GM19468 (cell line): Measurements from ENCODE around the gene ZNF445.
"Not testable (repeated sequence)": the region's sequence is repeated elsewhere in the genome, so short reads cannot be mapped to it uniquely, and the experiment has no call there.

ENCODE experiments used
- ATAC-seq: cut with Tn5 transposase; IDR thresholded peaks from one replicate; pipeline ENCODE4 v1.9.1; 2021; ENCODE audit warnings: mild to moderate bottlenecking, moderate library complexity, moderate number of reproducible peaks; ENCODE audit not compliant: unreplicated experiment; ENCODE audit errors: extremely low read depth

Gene ZNF445

DNA sequence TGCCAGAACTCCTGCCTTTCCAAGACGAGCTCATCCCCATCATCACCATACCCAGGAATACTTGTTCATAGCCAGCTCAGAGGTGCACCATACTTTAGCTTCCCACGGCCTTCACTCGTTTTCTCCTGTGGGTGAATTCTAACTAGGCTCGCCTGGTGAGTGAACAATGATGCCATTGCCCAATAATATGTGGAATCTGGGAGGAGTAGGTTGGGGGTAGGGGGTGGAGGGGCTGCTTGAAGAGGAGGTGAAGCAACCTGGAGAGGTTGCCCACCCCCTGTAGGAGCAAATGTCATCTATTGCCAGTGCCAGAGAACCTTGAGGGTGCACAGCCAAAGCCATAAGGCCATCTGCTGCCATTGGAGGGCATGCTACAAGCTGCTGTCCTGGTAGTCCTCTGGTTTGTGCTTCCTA is 592 bp upstream of the ZNF445 start:
- ATAC-seq = no peak

DNA sequence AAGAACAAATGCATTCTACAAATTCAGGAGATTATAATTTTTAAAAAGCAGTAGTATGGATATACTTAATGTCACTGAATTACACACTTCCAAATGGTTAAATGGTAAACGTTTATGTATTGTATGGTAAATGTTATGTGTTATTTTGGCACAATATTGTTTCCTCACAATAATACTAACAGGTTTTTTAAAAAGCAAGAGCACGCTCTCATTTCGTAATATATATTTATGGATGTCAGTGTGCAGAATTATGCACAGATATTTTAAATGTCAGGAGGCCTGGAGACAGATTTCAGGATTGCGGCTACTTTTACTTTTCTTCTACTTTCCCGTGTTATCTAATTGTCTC is 533 bp downstream of the ZNF445 start:
- ATAC-seq = no peak

DNA sequence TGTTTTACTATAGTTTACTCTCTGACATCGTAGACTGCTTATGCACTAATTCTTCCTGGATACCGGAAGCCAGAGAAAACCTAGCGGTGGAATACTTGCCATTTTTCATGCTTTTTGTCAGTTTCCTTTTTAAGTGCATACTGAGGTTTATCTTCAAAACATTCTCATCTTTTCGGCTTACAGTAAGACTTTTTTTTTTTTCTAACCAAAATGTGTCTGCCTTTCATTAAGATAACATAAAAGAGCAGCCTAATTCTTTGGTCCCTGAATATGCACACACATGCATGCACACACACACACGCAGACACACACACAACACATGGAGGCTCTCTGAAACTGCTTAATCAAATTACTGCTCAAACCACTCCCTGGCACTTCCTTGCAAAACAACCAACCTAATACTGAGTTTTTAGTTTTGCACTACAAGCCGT is 1.3 kb downstream of the ZNF445 start:
- no peak for ATAC-seq

DNA sequence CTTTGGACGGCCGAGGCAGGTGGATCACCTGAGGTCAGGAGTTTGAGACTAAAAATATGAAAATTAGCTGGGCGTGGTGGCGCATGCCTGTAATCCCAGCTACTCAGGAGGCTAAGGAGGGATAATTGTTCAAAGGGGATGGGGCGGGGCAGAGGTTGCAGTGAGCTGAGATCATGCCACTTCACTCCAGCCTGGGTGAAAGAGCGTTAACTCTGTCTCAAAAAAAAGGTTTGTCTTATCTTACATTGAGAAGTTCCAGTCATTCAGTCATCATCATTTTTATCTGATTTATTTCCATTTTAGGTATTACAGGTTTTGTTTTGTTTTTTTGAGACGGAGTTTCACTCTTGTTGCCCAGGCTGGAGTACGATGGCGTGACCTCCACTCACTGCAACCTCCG is 2.6 kb downstream of the ZNF445 start:
- ATAC-seq = not testable (repeated sequence)

DNA sequence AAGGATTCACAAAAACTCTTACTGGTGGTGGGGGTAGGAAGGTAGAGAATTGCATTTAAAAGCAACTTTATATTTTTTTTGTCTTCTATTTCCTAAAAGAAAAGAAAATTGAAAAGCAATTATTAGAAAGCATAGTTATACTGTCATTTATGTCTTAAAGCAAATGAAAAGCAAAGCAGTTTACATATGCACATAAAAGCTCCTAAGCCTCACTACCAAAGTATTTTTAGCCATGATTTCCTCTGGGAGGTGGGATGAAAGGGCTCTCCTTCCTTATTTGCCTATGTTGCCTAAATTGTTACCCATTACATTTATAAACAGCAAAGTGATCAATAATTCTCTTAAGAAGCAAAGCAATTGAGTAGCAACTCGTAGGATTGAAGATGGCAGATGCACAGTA is 7.0 kb downstream of the ZNF445 start:
- ATAC-seq = no peak

DNA sequence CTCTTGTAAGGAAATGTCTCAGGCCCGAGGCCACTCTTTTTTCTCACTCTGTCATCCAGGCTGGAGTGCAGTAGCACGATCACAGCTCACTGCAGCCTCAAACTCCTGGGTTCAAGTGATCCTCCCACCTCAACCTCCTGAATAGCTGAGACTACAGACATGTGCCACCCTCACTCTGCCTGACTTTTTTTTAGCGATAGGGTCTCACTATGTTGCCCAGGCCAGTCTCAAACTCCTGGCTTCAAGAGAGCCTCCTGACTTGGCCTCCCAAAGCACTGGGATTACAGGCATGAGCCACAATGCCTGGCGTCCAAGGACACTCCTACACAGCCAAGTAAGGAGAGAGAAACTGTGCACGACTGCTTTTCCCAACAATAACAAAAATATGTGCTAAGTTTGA is 7.6 kb downstream of the ZNF445 start:
- no peak for ATAC-seq

DNA sequence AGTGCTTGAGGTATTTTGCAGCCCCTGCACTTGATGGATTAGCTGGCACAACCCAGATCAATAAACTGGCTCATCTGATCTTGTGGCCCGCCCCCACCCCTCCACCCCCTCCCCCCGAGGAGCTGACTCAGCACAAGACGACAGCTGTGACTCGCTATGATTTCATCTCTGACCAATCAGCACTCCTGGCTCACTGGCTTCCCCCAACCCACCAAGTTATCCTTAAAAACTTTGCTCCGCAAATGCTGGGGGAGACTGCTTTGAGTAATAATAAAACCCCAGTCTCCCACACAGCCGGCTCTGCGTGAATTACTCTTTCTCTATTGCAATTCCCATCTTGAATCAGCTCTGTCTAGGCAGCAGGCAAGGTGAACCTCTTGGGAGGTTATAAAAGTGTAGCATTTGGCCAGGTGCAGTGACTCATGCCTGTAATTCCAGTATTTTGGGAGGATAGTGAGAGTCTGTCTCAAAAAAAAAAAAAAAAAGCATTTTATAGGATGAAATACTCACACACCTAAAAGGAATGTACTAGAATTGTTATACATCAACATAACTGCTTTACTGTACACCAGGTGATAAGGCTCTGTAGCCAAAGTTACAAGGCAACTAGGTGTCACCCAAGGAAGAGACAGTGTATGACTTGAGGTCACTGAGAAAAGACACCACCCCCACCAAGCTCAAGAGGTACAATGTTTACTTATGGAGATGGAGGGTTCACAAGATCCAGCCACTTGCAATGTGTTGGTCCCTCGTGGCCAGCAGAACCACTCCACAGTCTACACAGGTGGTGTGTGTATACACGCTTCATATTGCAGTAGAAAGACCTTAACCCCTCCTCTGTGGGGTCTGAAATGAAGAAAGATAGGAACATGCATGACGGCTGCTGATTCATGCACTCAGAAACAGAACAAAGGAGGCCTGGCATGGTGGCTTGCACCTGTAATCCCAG is 8.6 kb downstream of the ZNF445 start:
- ATAC-seq = no peak

DNA sequence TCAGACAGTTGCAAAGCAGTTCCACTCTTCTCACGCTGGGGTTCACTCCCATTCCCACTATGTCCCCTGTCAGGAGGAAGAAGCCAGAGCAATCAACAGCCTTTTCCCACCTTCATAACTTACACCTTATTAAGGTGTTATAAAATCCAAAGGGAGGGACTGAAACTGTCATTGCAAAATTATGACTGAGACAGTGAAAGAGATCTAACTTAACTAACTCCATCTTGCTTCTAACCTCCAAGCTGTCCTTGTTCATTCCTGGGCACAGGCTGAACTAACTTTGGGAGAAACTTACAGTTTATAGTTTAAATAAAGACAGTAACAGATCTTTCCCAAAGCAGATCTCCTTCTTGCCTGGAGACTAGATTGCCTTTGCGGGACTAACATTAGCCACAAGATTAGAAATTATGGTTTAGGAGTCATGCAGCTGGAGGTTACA is 9.4 kb downstream of the ZNF445 start:
- not testable (repeated sequence) for ATAC-seq

DNA sequence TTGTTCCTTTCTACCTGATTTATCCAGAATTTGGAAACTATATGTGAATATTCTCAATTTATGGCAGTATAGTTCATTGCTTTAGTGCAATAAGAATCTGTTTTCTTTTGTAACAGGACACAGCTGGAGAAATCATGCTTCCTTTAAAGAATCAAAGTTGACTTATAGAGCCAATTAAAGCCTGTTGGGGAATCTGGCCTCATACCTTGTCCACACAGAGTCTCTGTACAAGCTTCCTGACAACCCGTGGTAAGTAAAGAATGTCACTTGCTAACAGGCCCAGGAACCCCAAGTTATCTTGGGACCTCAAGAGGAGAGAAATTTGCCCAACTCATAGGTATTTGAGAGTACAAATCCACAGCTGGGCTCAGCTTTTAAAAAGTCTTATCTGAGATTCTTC is 10.2 kb downstream of the ZNF445 start:
- no peak for ATAC-seq

DNA sequence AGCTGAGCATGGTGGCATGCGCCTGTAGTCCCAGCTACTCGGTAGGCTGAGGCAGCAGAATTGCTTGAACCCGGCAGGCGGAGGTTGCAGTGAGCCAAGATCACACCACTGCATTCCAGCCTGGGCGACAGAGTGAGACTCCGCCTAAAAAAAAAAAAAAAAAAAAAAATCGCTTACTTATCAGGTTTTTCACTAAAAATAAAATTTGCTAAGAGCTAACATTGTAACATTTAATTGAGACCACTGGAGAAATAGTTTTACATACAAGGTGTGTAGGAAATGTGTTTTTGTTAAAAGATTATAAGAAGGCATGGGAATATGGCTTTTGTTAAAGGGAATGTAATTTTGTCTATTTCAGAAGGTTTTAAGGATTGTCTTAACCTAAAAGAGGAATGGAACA is 12.6 kb downstream of the ZNF445 start:
- not testable (repeated sequence) for ATAC-seq

DNA sequence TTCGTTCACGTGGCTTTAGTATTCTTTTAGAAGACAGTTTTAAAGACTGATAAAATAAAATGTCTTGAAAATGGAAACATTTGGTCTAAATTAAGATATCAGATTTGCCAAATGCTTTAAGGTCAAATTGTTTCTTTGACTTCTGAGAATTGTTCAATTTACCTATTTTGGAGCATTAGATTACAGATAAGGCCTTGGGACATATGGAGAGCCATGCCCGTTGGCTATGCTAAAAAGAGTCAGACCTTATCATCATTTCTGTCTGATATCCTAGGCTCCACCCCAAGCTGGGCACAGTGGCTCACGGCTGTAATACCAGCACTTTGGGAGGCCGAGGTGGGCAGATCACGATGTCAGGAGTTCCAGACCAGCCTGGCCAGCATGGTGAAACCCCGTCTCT is 13.0 kb downstream of the ZNF445 start:
- no peak for ATAC-seq

DNA sequence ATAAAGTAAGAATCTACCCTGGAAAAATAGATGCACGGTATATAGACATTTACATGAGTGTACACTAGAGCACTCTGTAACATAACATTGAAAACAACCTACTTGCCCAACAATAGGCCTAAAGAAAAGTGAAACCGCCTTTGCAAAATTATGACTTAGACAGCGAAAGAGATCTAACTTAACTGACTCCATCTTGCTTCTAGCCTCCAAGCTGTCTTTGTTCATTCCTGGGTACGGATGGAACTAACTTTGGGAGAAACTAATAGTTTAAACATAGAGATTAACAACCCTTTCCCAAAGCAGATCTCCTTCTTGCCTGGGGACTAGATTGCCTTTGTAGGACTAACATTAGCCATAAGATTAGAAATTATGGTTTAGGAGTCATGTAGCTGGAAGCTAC is 17.4 kb downstream of the ZNF445 start:
- not testable (repeated sequence) for ATAC-seq

DNA sequence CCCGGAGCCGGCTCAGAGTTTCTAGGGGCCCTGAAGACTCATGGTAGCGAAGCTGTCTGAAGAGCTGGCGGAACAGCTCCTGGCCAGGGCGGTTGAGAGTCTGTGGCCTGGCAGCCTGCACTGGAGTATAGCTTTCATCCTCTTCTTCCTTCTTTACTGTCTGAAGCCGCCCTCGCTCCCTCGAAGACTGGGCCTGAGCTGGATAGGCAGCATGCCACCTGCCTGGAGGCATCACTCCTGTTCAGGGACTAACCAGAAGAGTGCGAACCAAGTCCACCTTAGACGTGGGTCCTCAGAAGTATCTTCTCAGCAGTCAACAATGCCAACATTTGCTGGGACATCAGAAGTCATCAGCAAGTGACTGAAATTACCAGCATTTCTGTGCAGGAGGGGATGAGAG is 22.2 kb downstream of the ZNF445 start:
- ATAC-seq = no peak

DNA sequence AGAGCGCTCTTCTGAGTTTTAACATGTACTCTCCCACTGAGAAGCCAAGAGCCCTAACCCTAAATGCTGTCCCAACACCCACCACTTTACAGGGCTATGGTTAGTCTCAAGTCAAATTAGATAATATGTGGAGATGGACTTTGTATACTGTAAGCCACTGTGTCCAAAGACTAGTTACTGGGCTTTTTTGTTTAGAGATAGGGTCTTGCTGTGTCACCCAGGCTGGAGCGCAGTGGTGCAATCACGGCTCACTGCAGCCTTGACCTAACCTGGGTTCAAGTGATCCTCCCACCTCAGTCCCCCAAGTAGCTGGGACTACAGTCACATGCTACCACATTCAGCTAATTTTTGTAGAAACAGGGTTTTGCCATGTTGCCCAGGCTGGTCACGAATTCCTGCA is 23.2 kb downstream of the ZNF445 start:
- no peak for ATAC-seq

DNA sequence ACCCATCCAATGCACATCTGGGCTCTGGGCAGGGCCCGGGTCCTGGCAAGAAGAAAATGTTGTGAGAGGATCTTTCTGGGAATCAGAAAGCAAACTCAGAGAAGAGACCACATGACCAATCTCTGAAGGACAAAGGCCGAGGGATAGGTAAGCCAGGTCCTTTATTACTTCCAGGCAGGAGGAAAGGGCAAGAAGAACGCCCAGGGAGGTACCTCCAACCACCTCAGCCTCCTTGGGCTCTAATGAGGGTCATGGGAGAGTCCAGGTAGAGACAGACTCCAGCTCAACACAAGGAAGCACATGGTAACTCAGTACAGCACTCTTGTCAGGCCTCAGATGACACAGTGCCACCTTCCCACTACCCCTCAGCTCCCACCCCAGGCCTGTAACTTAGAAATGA is 26.0 kb downstream of the ZNF445 start:
- ATAC-seq = no peak

DNA sequence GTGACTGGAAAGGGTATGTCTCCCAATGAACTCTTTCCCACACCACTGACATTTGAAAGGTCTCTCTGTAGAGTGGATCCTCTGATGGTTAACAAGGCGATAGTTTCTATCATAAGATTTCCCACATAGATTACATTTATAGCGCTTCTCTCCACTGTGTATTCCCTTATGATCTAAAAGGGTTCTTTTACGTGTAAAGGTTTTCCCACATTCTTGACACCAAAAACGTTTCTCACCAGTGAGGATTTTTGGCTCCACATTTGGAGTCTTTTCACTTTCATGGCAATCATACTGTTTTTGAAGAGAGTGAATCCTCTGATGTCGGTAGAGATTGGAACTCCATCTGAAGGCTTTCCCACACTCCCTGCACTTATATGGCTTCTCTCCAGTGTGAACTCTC is 30.5 kb downstream of the ZNF445 start:
- no peak for ATAC-seq

DNA sequence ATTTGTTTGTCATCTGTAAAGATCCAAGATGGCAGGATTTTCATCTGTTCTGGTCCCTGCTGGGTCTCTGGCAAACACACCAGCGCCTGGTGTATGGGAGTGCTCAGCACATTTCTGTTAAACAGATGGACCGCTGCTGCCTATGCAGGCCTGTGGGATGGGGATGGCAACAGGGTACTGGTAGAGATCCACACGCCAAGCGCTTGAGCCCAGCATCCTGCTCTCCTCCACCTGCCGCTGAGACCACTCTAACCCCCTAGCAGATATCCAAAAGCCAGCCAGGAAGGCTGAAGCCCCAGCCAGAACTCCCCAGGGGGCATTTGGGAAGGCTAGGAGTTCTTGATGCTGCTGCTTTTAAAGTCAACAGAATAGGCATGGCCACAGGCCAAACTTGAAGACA is 31.7 kb downstream of the ZNF445 start:
- no peak for ATAC-seq

DNA sequence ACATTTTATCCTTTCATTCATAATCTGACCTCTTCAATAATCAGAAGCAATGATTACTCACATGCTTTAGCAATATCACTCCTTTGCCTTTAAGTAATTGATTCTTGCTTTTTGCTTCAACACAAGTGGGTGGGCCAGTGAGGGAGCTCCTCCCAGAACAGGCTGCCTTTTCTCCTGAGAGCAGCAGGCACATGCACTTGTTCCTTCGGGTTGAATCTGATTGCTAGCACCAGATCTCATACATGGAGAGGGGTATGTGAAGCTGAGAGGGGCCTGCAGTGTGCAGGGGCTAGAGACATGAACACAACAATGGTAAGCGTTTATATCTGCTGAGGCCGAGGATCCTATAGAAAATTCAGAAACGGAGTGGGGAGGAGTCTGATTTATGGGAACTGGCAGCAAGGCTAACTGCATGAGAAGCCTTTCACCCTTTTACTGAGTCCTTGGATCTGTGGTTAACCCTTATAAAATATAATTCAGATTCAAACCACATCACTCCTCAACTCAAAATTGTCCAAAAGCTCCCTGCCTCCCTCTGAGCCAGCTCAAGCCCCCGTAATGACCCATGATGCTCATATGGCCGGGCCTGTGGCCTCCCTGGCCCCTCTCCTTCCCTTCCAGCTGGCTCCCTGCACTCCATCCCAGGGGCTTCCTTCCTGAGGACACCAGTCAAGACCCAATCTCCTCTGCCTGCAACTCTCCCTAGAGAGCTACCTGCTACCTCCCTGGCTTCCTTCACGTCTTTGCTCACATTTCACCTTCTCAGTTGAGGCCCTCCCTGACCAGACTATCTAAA is 32.4 kb downstream of the ZNF445 start:
- ATAC-seq = no peak

DNA sequence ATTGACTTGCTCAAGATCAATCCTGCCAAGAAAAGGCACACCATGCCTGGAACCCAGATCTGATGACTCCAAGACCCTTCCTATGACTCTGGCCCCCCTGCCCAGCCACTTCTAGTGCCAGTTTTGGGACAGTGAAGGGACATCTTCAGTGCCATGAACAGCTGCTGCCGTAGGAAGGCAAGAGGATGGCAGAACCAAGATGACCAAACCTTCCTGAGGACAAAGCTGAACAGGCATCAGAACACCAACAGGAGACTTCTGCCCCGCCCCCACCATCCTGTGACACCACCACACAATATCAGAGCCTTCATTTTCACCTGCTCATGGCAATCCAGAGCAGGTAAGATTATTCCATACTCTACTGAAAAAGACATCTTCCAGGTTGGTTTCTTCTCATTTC is 33.0 kb downstream of the ZNF445 start:
- ATAC-seq = no peak

DNA sequence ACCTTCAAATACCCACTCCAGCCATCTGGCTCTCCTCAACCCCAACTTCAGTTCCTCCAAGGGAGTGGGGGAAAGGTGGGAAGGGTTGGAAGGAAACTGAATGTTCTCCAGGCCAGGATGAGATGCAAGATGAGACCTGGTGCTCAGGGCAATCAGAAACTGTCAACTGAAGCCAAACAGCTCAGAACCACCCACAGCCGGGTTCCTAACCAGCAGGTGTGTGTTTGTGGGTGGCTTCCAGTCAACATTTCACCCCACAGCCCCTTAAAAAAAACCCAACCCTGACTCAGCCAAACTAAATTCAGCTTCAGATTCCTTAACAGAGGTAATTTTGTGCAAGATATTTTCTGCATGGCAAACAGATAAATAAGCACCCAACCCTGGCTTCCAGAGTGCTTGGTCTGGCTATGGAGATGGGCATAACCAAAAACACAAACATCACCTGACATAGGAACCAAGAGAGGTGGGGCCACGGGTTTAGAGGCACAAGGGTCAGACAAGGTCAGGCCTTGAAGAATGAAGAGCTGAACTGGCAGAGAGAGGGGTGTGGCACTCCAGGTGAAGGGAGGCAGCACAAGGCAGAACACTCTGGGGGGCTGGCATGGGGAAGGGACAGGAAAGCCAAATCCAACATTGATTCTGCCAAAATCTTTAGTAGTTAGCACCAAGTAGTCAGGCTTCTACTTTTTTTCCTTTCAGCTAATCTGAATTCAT is 34.7 kb downstream of the ZNF445 start:
- no peak for ATAC-seq
